Nephron (organoid): Measurements from ENCODE around the gene SST.

Experiments used
- H3K27ac Mint-ChIP-seq, 3 experiments: 2 replicates each; pipeline ENCODE4 v1.8.0; 2020; ENCODE audit warnings: mixed read lengths in 3 of 3, mild to moderate bottlenecking in 2 of 3, moderate library complexity in 1 of 3
- H3K27me3 Mint-ChIP-seq: 2 replicates; pipeline ENCODE4 v1.8.0; 2021; ENCODE audit warnings: low read depth, mild to moderate bottlenecking, moderate library complexity, mixed read lengths
- H3K36me3 Mint-ChIP-seq: 2 replicates; pipeline ENCODE4 v1.8.0; 2020; ENCODE audit warnings: low read depth, mixed read lengths
- H3K4me1 Mint-ChIP-seq: 2 replicates; pipeline ENCODE4 v1.8.0; 2020; ENCODE audit warnings: mixed read lengths
- H3K4me3 Mint-ChIP-seq, 3 experiments: 2 replicates each; pipeline ENCODE4 v1.8.0; 2020; ENCODE audit warnings: mild to moderate bottlenecking in 3 of 3, mixed read lengths in 3 of 3, moderate library complexity in 2 of 3
- H3K9me3 Mint-ChIP-seq: 2 replicates; pipeline ENCODE4 v1.8.0; 2020; ENCODE audit warnings: mixed read lengths
- TF ChIP-seq, protein P1 (sequence below), 3 experiments: fragments of 200-600 bp; sonication (generic); IDR thresholded peaks; one replicate each; pipeline ENCODE4 v1.5.0; 2021; ENCODE audit warnings: antibody characterized with exemption in 3 of 3; ENCODE audit not compliant: unreplicated experiment in 3 of 3

Gene SST

DNA sequence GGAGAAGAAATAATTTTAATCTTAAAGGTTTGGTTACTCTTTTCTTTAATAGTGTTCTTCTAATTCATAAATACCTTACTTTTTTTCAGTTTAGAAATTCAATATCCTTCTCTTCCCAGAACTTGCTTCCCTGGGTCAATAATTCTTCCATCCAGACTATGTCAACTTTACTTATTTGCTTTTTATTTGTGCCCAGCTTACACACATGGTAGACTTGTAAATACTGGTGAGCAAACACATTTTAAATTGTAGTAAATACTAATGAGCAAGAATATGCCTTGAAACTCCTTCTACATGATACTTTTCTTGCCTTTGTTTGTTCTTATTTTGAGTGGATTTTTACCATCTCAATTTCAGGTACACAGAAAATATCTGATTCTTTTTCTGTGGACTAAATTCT is 33.7 kb downstream of the SST start:
- no peaks in the 10 kb centered on the region for H3K27me3 Mint-ChIP-seq
- H3K27ac Mint-ChIP-seq = no peak overlapping the region
- no peaks in the 10 kb centered on the region for H3K36me3 Mint-ChIP-seq

DNA sequence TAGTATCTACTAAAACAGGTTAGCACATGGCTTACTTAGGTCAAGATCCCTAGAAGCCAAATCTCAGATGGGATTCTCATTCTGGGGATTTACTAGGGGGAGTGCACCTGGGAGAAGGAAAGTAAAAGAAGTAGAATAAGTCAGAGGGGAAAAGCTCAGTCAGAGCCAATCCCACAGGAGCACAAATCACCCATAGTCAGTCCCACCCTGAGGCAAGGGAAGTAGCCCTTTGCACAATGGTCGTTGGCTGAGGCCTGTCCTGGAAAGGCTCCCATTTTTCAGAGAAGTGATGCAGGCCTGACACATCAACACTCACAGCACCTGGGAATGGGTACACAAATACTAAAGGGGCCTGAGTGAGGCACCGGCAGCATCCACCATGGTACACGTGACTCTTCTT is 39.8 kb downstream of the SST start:
- Mint-ChIP-seq H3K36me3 (no peaks in the 10 kb centered on the region), H3K4me3 (no peak overlapping the region), H3K9me3 (peaks cover 8% of the 10 kb centered on the region), H3K4me1 (peaks cover 7% of the 10 kb centered on the region), H3K27me3 (no peaks in the 10 kb centered on the region), H3K27ac (no peak overlapping the region)
- TF ChIP-seq, protein P1, sequence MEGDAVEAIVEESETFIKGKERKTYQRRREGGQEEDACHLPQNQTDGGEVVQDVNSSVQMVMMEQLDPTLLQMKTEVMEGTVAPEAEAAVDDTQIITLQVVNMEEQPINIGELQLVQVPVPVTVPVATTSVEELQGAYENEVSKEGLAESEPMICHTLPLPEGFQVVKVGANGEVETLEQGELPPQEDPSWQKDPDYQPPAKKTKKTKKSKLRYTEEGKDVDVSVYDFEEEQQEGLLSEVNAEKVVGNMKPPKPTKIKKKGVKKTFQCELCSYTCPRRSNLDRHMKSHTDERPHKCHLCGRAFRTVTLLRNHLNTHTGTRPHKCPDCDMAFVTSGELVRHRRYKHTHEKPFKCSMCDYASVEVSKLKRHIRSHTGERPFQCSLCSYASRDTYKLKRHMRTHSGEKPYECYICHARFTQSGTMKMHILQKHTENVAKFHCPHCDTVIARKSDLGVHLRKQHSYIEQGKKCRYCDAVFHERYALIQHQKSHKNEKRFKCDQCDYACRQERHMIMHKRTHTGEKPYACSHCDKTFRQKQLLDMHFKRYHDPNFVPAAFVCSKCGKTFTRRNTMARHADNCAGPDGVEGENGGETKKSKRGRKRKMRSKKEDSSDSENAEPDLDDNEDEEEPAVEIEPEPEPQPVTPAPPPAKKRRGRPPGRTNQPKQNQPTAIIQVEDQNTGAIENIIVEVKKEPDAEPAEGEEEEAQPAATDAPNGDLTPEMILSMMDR (IDR thresholded peaks at IDR 0.05; ENCODE audit: unreplicated experiment in 3 of 3) = no peak

More for the DNA sequence above, 33.7 kb downstream of the SST start:
- H3K4me1 Mint-ChIP-seq = no peaks in the 10 kb centered on the region
- no peak overlapping the region for H3K4me3 Mint-ChIP-seq
- peaks cover 10% of the 10 kb centered on the region for H3K9me3 Mint-ChIP-seq
- TF ChIP-seq, protein P1 (IDR thresholded peaks at IDR 0.05; ENCODE audit: unreplicated experiment in 3 of 3) = no peak

DNA sequence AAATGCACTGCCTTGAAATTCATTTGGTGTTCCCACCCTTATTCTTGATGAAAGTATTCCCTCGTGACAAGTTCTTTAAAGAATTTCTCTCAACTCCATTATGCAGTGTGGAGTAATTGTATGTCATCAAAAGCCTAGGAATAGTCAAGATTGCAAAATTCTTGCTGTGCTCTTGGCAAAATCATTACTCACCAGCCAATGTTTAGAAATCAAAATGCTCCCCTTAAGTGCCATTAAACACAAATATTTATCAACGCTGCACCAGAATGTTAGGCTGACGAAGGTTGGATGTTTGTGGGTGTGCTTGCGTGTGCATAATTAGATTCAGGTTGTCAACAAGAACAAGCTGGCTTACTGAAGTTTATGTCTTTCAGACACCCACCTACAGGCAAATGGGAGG is 40.5 kb downstream of the SST start:
- Mint-ChIP-seq H3K9me3 (peaks cover 2% of the 10 kb centered on the region), H3K36me3 (no peaks in the 10 kb centered on the region), H3K27ac (no peak overlapping the region), H3K4me1 (peaks cover 7% of the 10 kb centered on the region), H3K4me3 (no peak overlapping the region), H3K27me3 (no peaks in the 10 kb centered on the region)
- TF ChIP-seq, protein P1 (IDR thresholded peaks at IDR 0.05; ENCODE audit: unreplicated experiment in 3 of 3) = no peak

DNA sequence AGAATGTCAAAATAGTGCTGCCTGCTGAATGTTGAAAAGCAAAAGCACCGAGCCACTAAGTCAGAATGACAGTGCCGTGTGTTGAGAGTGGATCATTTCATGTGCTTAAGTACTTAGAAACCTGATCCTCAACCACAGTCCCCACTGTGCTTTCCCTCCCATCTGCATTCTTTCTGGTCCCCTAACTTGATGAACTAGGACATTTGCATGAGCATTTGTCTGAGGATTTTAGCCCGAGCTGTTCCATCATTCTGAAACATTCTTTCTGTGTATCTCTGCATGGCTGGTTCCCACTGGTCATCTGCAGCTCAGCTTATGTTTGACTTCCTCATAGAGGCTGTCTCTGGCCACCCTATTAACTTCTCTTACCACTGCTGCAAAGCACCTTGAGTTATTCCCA is 42.0 kb downstream of the SST start:
- Mint-ChIP-seq H3K27ac (no peak overlapping the region), H3K4me3 (no peak overlapping the region), H3K9me3 (no peaks in the 10 kb centered on the region), H3K4me1 (peaks cover 7% of the 10 kb centered on the region), H3K36me3 (no peaks in the 10 kb centered on the region), H3K27me3 (peaks cover 5% of the 10 kb centered on the region)
- TF ChIP-seq, protein P1 (IDR thresholded peaks at IDR 0.05; ENCODE audit: unreplicated experiment in 3 of 3) = no peak

DNA sequence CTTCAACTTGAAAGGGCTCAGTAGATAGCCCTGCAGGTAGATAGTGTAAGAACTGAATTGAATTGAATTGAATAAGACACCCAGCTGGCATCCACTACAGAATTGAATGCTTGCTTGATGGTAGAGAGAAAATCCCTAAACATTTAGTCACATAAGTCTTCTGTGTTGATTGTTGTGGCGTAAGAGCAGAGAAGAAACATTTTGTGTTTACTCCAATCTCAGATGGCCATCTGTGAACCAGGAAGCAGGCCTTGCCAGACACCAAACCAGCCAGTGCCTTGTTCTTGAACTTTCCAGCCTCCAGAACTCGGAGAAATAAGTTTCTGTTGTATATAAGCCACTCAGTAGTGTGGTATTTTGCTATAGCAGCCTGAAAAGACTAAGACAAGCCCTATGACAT is 43.6 kb downstream of the SST start:
- no peak overlapping the region for H3K27ac Mint-ChIP-seq
- H3K36me3 Mint-ChIP-seq = no peaks in the 10 kb centered on the region
- peaks cover 7% of the 10 kb centered on the region for H3K4me1 Mint-ChIP-seq
- H3K27me3 Mint-ChIP-seq = peaks cover 8% of the 10 kb centered on the region
- TF ChIP-seq, protein P1 (IDR thresholded peaks at IDR 0.05; ENCODE audit: unreplicated experiment in 3 of 3) = no peak
- no peak overlapping the region for H3K4me3 Mint-ChIP-seq
- no peaks in the 10 kb centered on the region for H3K9me3 Mint-ChIP-seq

DNA sequence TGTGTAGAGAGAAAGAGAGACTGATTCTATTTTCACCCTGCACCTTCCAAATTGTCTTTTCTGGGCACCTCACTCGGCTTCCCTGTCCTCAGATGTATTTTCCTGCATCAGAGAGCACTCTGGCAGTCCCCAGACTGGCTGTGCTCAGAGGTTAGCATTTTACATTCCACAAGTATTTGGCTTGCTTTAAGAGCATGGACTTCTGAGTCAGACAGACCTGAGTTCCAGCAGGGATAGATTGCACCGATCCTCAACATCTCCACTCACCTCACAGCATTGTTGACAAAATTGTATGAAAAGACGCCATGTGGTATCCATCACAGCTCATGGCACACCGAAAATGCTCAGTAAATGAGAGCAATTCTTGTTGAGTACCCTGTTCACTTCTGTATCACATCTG is 45.6 kb downstream of the SST start:
- Mint-ChIP-seq H3K4me3 (no peak overlapping the region), H3K4me1 (peaks cover 7% of the 10 kb centered on the region), H3K27ac (no peak overlapping the region), H3K27me3 (peaks cover 8% of the 10 kb centered on the region), H3K36me3 (no peaks in the 10 kb centered on the region), H3K9me3 (no peaks in the 10 kb centered on the region)
- TF ChIP-seq, protein P1 (IDR thresholded peaks at IDR 0.05; ENCODE audit: unreplicated experiment in 3 of 3) = no peak
